GM23248 (cell line): ENCODE results near the gene ABCC1.

Experiments used
- EZH2 ChIP-seq: fragments of 200-600 bp; sonication (generic); IDR thresholded peaks from 2 replicates; pipeline ENCODE4 v1.6.1; 2018; ENCODE audit warnings: antibody characterized with exemption, mild to moderate bottlenecking; ENCODE audit not compliant: insufficient read depth, poor library complexity, severe bottlenecking
- EZH2phosphoT487 ChIP-seq: fragments of 200-600 bp; sonication (generic); IDR thresholded peaks from 2 replicates; pipeline ENCODE4 v1.6.1; 2018; ENCODE audit warnings: antibody characterized with exemption, moderate library complexity, mild to moderate bottlenecking, low read depth; ENCODE audit not compliant: insufficient read depth

GRCh38 chr16:16163571-16163970, 214.2 kb downstream of the ABCC1 start:
- TF ChIP-seq EZH2phosphoT487 (no peak), EZH2 (no peak)
